ENCODE results near the gene RNF39. TPM values are rescaled to one million over a fixed set of nuclear protein-coding genes. Genes with fewer than 3 reads are reported as not detected.

RNF39 gene
- total and polyA plus RNA-seq, 2 of the 4 experiments (the other 2 are of a cell fraction) = not detected

- H3K4me1 ChIP-seq (ENCODE audit: control insufficient read depth, insufficient read depth, low read length) = no peaks in the 10 kb centered on the region
- ATAC-seq (ENCODE audit: low read depth) (no peak), DNase-seq (no peak)
- H3K27ac ChIP-seq (ENCODE audit: insufficient read depth, low read length) = no peak overlapping the region
- no peak overlapping the region for H3K4ac ChIP-seq (ENCODE audit: low read depth, low read length)
- no peak overlapping the region for H2BK20ac ChIP-seq (ENCODE audit: low read depth, low read length)
- no peak overlapping the region for H3K23ac ChIP-seq (ENCODE audit: low read depth, low read length)
- dilution Hi-C loops (cut with HindIII; ENCODE audit: low sequenced_read_pairs, unreplicated experiment) = no loop called here
- no peak overlapping the region for H2BK15ac ChIP-seq (ENCODE audit: low read depth, low read length)
- BruUV-seq (replicated peaks) = no TSS peak
- H2BK120ac ChIP-seq (ENCODE audit: low read depth, low read length) = no peak overlapping the region
- H4K91ac ChIP-seq (ENCODE audit: insufficient read depth, low read depth, low read length) = no peak overlapping the region
- no peak overlapping the region for H2BK5ac ChIP-seq (ENCODE audit: low read depth, low read length, poor library complexity, severe bottlenecking)
- intact Hi-C loops (cut with micrococcal nuclease) = no loop called here
- H3K36me3 ChIP-seq (ENCODE audit: control insufficient read depth, insufficient read depth, low read length) = no peaks in the 10 kb centered on the region
- no peak overlapping the region for H2AFZ ChIP-seq (replicated peaks; ENCODE audit: low read length, poor library complexity)
- H3K4me3 ChIP-seq (ENCODE audit: insufficient read depth, low read depth, low read length) = no peak overlapping the region
- WGBS, 2 experiments (ENCODE audit: extremely low coverage in 2 of 2, insufficient read length in 1 of 2) = no CpG with 5 or more reads among the region's 1 CpG
- no peaks in the 10 kb centered on the region for H3K9me1 ChIP-seq (ENCODE audit: insufficient read depth, low read length)
- ChIA-PET POLR2A (ENCODE audit: unreplicated experiment) (no interaction called here), CTCF (no interaction called here)
- no peak overlapping the region for H2AK5ac ChIP-seq (ENCODE audit: low read depth, low read length)
- H3K27me3 ChIP-seq (ENCODE audit: control insufficient read depth, insufficient read depth, low read length) = peaks cover 43% of the 10 kb centered on the region
- no peak overlapping the region for H2AK9ac ChIP-seq (replicated peaks; ENCODE audit: low read depth, low read length, poor library complexity)
- no peaks in the 10 kb centered on the region for H4K20me1 ChIP-seq (ENCODE audit: insufficient read depth, low read length)
- H3K4me2 ChIP-seq (ENCODE audit: low read depth, low read length) = no peak overlapping the region
- peaks cover 2% of the 10 kb centered on the region; the same call in 1 of the 2 replicates for H3K9me3 ChIP-seq (ENCODE audit: control insufficient read depth, insufficient read depth, low read length)
- no peaks in the 10 kb centered on the region for H3K79me1 ChIP-seq (ENCODE audit: low read depth in 1 of 2, low read length in 2 of 2)
- no peak overlapping the region for H3K9ac ChIP-seq (ENCODE audit: low read depth, low read length)
- no peak overlapping the region for H4K5ac ChIP-seq (ENCODE audit: low read depth, low read length)
- H3K18ac ChIP-seq (ENCODE audit: low read depth, low read length) = no peak overlapping the region
- no peak overlapping the region for H4K8ac ChIP-seq (ENCODE audit: low read depth in 2 of 2, low read length in 2 of 2)
- no peak for TF ChIP-seq FOS (IDR thresholded peaks at IDR 0.05; ENCODE audit: low read depth, low read length)
- TF ChIP-seq RCOR1 (IDR thresholded peaks at IDR 0.05; ENCODE audit: insufficient replicate concordance, low read length) = no peak
- TF ChIP-seq RFX5 (IDR thresholded peaks at IDR 0.05; ENCODE audit: low read depth, low read length) = no peak
- no peak for TF ChIP-seq CHD1 (IDR thresholded peaks at IDR 0.05; ENCODE audit: low read depth, low read length)
- TF ChIP-seq MAFK (IDR thresholded peaks at IDR 0.05; ENCODE audit: low read depth, low read length) = no peak
- no peak for TF ChIP-seq ELK1 (IDR thresholded peaks at IDR 0.05; ENCODE audit: borderline replicate concordance, low read depth, low read length)
- no peak for TF ChIP-seq BHLHE40 (IDR thresholded peaks at IDR 0.05; ENCODE audit: low read depth, low read length)
- TF ChIP-seq NFE2L2 (IDR thresholded peaks at IDR 0.05; ENCODE audit: low read depth, low read length) = no peak
- TF ChIP-seq USF2 (IDR thresholded peaks at IDR 0.05; ENCODE audit: low read depth, low read length) = no peak
- no peak for TF ChIP-seq POLR2A (IDR thresholded peaks at IDR 0.05; ENCODE audit: low read depth, low read length)
- TF ChIP-seq CEBPB (IDR thresholded peaks at IDR 0.05; ENCODE audit: low read depth, low read length) = no peak
- in situ Hi-C loops (cut with MboI; ENCODE audit: low sequenced_read_pairs) = no loop called here
- H3K56ac ChIP-seq (ENCODE audit: extremely low read depth, insufficient read depth, low read length) = no peak overlapping the region
- H3K14ac ChIP-seq (replicated peaks; ENCODE audit: low read depth, low read length) = no peak overlapping the region
These were observed 38.3 kb upstream of the RNF39 start for GRCh38 chr6:30113841-30114240.
